Neural progenitor cell (in vitro differentiated cells): ENCODE data around the gene CATSPER4. TPM values are rescaled to one million over a fixed set of nuclear protein-coding genes. Genes with fewer than 3 reads are reported as not detected.

Source experiments
- DNase-seq: peaks from one replicate; pipeline ENCODE4 v3.0.0-alpha.2; 2016; ENCODE audit warnings: low spot score
- H2AFZ ChIP-seq: fragments of 200-600 bp; sonication (generic); replicated peaks from 2 replicates; pipeline ENCODE4 v1.6.1; 2016; ENCODE audit warnings: antibody characterized with exemption
- H3F3A ChIP-seq: fragments of 200-600 bp; sonication (generic); 2 replicates; pipeline ENCODE4 v1.6.1; 2016; ENCODE audit warnings: antibody characterized with exemption, low read depth
- H3K27ac ChIP-seq: fragments of 200-600 bp; sonication (generic); 2 replicates; pipeline ENCODE4 v1.5.1; 2016; ENCODE audit warnings: mild to moderate bottlenecking
- H3K27me3 ChIP-seq: fragments of 200-600 bp; sonication (generic); 2 replicates; pipeline ENCODE4 v1.6.1; 2016; ENCODE audit warnings: mild to moderate bottlenecking, moderate library complexity
- H3K36me3 ChIP-seq: fragments of 200-600 bp; sonication (generic); 2 replicates; pipeline ENCODE4 v1.5.1; 2016
- H3K4me1 ChIP-seq: fragments of 200-600 bp; sonication (generic); 2 replicates; pipeline ENCODE4 v1.6.1; 2016; ENCODE audit warnings: mixed run types
- H3K4me2 ChIP-seq: fragments of 200-600 bp; sonication (generic); 2 replicates; pipeline ENCODE4 v1.6.1; 2016
- H3K4me3 ChIP-seq: fragments of 200-600 bp; sonication (generic); 2 replicates; pipeline ENCODE4 v1.5.1; 2016
- H3K79me2 ChIP-seq: fragments of 200-600 bp; sonication (generic); 2 replicates; pipeline ENCODE4 v1.6.1; 2016; ENCODE audit warnings: low read depth
- H3K9ac ChIP-seq: fragments of 200-600 bp; sonication (generic); 2 replicates; pipeline ENCODE4 v1.6.1; 2016
- H3K9me3 ChIP-seq: fragments of 200-600 bp; sonication (generic); 2 replicates; pipeline ENCODE4 v1.5.1; 2016; ENCODE audit warnings: low read depth
- H4K20me1 ChIP-seq: fragments of 200-600 bp; sonication (generic); 2 replicates; pipeline ENCODE4 v1.6.1; 2016; ENCODE audit warnings: low read depth
- H3K27ac Mint-ChIP-seq: 3 replicates; pipeline ENCODE4 v1.8.0; 2021; ENCODE audit warnings: mixed read lengths
- H3K27me3 Mint-ChIP-seq: 2 replicates; pipeline ENCODE4 v1.8.0; 2022; ENCODE audit warnings: low read depth, mild to moderate bottlenecking, inconsistent platforms, moderate library complexity, mixed read lengths; ENCODE audit not compliant: insufficient read depth
- H3K36me3 Mint-ChIP-seq: 3 replicates; pipeline ENCODE4 v1.8.0; 2021; ENCODE audit warnings: mixed read lengths
- H3K4me1 Mint-ChIP-seq: 3 replicates; pipeline ENCODE4 v1.8.0; 2021; ENCODE audit warnings: mixed read lengths
- H3K4me3 Mint-ChIP-seq: 3 replicates; pipeline ENCODE4 v1.8.0; 2021; ENCODE audit warnings: mild to moderate bottlenecking, moderate library complexity, mixed read lengths
- H3K9me3 Mint-ChIP-seq: 3 replicates; pipeline ENCODE4 v1.8.0; 2020; ENCODE audit warnings: mixed read lengths
- EZH2 ChIP-seq: fragments of 200-600 bp; sonication (generic); IDR thresholded peaks from 2 replicates; pipeline ENCODE4 v1.6.1; 2017; ENCODE audit warnings: antibody characterized with exemption, mild to moderate bottlenecking, moderate library complexity
- EZH2phosphoT487 ChIP-seq: fragments of 200-600 bp; sonication (generic); IDR thresholded peaks from 2 replicates; pipeline ENCODE4 v1.6.1; 2017; ENCODE audit warnings: antibody characterized with exemption
- total RNA-seq: library from RNA; depleted of rRNA; stranded (reverse); fragments of >200 nt; gene quantifications from 2 replicates; pipeline ENCODE4 v1.2.3, GENCODE V29; 2015; ENCODE audit warnings: low replicate concordance
- TF ChIP-seq, protein P1 (sequence below): fragments of 200-600 bp; sonication (generic); IDR thresholded peaks from 2 replicates; pipeline ENCODE4 v1.5.1; 2017; ENCODE audit warnings: antibody characterized with exemption, mild to moderate bottlenecking

CATSPER4 gene
- total RNA-seq, 1 donor from 2014 or later = not detected

DNA sequence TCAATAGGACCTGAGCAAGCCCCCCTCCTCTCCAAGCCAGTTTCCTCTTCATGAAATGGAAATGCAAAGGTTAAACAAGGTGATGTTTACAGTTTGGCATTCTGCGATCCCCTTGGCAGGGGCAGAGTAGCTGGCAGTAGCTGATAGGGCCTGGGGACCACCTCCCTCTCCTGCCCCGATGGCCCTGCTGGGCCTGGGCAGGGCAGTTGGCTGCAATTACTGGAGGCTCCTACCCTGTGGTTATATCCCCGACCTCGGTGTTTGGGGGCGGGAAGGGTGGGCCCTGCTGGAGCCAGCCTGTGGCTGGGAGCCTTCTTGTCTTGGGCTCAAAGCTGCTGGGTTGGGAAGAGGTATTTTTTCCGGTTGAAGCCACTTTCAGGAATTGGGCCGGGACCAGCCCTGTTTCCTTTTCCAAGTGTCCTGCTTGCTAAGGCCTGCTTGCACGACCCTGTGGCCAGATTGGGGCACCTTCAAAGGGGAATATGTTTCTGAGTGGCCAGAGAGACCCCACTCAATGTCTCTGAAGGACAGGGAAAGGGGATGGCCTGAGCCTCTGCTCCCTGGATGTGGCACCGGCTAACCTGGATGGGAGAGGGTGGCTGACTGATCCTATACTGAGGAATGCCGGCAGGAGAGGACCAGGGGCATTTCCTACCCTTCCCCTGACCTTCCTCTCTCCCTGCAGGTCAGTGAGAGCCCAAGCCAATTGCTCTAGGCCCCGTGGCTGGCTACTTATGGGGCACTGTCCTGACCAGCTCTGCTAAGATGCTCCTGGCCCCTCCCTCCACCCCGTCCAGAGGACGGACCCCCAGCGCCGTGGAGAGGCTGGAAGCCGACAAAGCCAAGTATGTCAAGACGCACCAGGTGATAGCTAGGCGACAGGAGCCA, 29.6 kb upstream of the CATSPER4 start:
- Histone ChIP-seq H3F3A (peaks cover 48% of the 10 kb centered on the region), H3K27me3 (peaks cover 88% of the 10 kb centered on the region), H3K36me3 (no peaks in the 10 kb centered on the region), H3K79me2 (no peaks in the 10 kb centered on the region), H3K9ac (no peak overlapping the region), H3K4me3 (peak overlapping the region; percentile 50), H3K27ac (no peak overlapping the region), H3K4me1 (peaks cover 61% of the 10 kb centered on the region), H2AFZ (peak overlapping the region; percentile 98), H3K4me2 (peak overlapping the region; percentile 75), H3K9me3 (no peaks in the 10 kb centered on the region), H4K20me1 (peaks cover 9% of the 10 kb centered on the region)
- peaks cover 62% of the 10 kb centered on the region for H3K4me1 Mint-ChIP-seq
- H3K27me3 Mint-ChIP-seq = peaks cover 27% of the 10 kb centered on the region
- no peak for DNase-seq
- no peaks in the 10 kb centered on the region for H3K36me3 Mint-ChIP-seq
- no peak overlapping the region for H3K27ac Mint-ChIP-seq
- H3K9me3 Mint-ChIP-seq = no peaks in the 10 kb centered on the region
- peak overlapping the region; percentile 77 for H3K4me3 Mint-ChIP-seq
- TF ChIP-seq EZH2 (no peak), EZH2phosphoT487 (no peak)
- TF ChIP-seq, protein P1, sequence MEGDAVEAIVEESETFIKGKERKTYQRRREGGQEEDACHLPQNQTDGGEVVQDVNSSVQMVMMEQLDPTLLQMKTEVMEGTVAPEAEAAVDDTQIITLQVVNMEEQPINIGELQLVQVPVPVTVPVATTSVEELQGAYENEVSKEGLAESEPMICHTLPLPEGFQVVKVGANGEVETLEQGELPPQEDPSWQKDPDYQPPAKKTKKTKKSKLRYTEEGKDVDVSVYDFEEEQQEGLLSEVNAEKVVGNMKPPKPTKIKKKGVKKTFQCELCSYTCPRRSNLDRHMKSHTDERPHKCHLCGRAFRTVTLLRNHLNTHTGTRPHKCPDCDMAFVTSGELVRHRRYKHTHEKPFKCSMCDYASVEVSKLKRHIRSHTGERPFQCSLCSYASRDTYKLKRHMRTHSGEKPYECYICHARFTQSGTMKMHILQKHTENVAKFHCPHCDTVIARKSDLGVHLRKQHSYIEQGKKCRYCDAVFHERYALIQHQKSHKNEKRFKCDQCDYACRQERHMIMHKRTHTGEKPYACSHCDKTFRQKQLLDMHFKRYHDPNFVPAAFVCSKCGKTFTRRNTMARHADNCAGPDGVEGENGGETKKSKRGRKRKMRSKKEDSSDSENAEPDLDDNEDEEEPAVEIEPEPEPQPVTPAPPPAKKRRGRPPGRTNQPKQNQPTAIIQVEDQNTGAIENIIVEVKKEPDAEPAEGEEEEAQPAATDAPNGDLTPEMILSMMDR = no peak

DNA sequence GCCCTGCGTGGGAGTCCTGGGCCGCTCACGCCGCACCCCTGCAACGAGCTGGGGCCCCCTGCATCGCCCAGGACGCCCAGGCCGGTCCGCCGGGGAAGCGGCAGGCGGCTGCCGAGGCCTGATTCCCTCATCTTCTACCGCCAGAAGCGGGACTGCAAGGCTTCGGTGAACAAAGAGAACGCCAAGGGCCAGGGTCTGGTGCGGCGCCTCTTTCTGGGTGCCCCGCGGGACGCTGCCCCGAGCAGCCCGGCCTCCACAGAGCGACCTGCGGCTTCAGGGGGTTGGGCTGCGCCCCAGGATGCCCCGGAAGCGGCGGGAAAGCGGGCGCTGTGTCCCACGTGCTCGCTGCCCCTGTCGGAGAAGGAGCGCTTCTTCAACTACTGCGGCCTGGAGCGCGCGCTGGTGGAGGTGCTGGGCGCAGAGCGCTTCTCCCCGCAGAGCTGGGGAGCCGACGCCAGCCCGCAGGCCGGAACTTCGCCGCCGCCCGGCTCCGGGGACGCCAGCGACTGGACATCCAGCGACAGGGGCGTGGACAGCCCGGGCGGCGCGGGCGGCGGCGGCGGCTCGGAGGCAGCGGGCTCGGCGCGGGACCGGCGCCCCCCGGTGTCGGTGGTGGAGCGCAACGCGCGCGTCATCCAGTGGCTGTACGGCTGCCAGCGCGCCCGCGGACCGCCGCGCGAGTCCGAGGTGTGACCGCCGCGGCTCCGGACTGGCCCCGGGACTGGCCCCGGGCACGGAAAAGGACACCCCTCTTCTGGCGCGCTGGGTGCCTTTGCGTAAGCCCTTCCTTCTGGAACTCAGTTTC, 28.8 kb upstream of the CATSPER4 start:
- H3K4me3 ChIP-seq = peak overlapping the region; percentile 50
- no peaks in the 10 kb centered on the region for H3K36me3 ChIP-seq
- peak overlapping the region; percentile 80 for H3K4me3 Mint-ChIP-seq
- peaks cover 80% of the 10 kb centered on the region for H3K27me3 ChIP-seq
- H3K27ac Mint-ChIP-seq = peak overlapping the region; percentile 70
- H3K27ac ChIP-seq = no peak overlapping the region
- no peaks in the 10 kb centered on the region for H3K79me2 ChIP-seq
- H3K4me1 Mint-ChIP-seq = peaks cover 59% of the 10 kb centered on the region
- TF ChIP-seq, protein P1 = peak; percentile 29
- TF ChIP-seq EZH2phosphoT487 (no peak), EZH2 (peak; percentile 85)
- no peaks in the 10 kb centered on the region for H3K9me3 Mint-ChIP-seq
- H3F3A ChIP-seq = peaks cover 46% of the 10 kb centered on the region
- peaks cover 54% of the 10 kb centered on the region for H3K4me1 ChIP-seq
- no peak overlapping the region for H3K9ac ChIP-seq
- DNase-seq = peak; percentile 85
- H3K9me3 ChIP-seq = no peaks in the 10 kb centered on the region
- peak overlapping the region; percentile 75 for H3K4me2 ChIP-seq
- peaks cover 31% of the 10 kb centered on the region for H3K27me3 Mint-ChIP-seq
- H4K20me1 ChIP-seq = peaks cover under 1% of the 10 kb centered on the region
- no peaks in the 10 kb centered on the region for H3K36me3 Mint-ChIP-seq
- peak overlapping the region; percentile 98 for H2AFZ ChIP-seq

DNA sequence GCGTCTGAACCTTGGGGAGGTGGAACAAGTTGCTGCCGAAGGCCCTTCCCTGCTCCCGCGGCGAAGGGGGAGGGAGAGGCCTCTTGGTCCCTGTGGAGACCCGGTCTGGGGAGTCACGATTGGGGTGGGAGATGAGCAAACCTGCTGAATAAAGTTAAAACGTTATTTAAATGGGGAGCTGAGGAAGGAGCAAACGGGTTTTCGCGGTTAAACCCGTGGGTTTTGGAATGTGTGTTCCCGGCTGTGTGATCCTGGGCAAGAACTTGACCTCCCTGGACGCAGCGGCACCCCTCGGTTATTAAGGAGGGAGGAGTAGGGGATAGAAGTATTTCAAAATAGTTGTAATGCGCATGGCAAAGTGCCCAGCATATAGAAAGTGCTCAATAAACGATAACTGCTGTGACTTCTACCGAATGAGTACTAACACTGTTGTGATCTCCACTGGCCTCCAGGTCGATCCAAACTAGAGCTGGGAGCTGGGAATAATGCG, 28.1 kb upstream of the CATSPER4 start:
- Mint-ChIP-seq H3K9me3 (no peaks in the 10 kb centered on the region), H3K27me3 (peaks cover 38% of the 10 kb centered on the region), H3K27ac (peak overlapping the region; percentile 70), H3K4me1 (peaks cover 60% of the 10 kb centered on the region), H3K36me3 (no peaks in the 10 kb centered on the region), H3K4me3 (peak overlapping the region; percentile 80)
- no peaks in the 10 kb centered on the region for H3K79me2 ChIP-seq
- DNase-seq = no peak
- peaks cover 46% of the 10 kb centered on the region for H3F3A ChIP-seq
- no peak overlapping the region for H3K27ac ChIP-seq
- TF ChIP-seq, protein P1 = no peak
- peak; percentile 9 for TF ChIP-seq EZH2
- H2AFZ ChIP-seq = peak overlapping the region; percentile 98
- H3K27me3 ChIP-seq = peaks cover 73% of the 10 kb centered on the region
- H3K36me3 ChIP-seq = no peaks in the 10 kb centered on the region
- no peaks in the 10 kb centered on the region for H4K20me1 ChIP-seq
- peak overlapping the region; percentile 75 for H3K4me2 ChIP-seq
- H3K9me3 ChIP-seq = no peaks in the 10 kb centered on the region
- H3K4me1 ChIP-seq = peaks cover 52% of the 10 kb centered on the region
- peak overlapping the region; percentile 50 for H3K4me3 ChIP-seq
- no peak overlapping the region for H3K9ac ChIP-seq
